Endometrial microvascular endothelial cells (primary cell): ENCODE measurements around the gene FOXK1. TPM values are rescaled to one million over a fixed set of nuclear protein-coding genes. Genes with fewer than 3 reads are reported as not detected.
"Not testable (repeated sequence)": the region's sequence is repeated elsewhere in the genome, so short reads cannot be mapped to it uniquely, and the experiment has no call there.

Experiments used
- in situ Hi-C: cut with HindIII; loops from 2 replicates; pipeline ENCODE4 v1.10.0; 2017; ENCODE audit warnings: low sequenced_read_pairs, low pct_unique_long_range_greater_than_20kb; ENCODE audit errors: inconsistent ontology term
- total RNA-seq: library from RNA; depleted of rRNA; stranded (reverse); fragments of >200 nt; gene quantifications from one replicate; pipeline ENCODE4 v1.2.3, GENCODE V29; 2015; ENCODE audit errors: inconsistent ontology term

FOXK1 gene
- 34.0 TPM for total RNA-seq

DNA sequence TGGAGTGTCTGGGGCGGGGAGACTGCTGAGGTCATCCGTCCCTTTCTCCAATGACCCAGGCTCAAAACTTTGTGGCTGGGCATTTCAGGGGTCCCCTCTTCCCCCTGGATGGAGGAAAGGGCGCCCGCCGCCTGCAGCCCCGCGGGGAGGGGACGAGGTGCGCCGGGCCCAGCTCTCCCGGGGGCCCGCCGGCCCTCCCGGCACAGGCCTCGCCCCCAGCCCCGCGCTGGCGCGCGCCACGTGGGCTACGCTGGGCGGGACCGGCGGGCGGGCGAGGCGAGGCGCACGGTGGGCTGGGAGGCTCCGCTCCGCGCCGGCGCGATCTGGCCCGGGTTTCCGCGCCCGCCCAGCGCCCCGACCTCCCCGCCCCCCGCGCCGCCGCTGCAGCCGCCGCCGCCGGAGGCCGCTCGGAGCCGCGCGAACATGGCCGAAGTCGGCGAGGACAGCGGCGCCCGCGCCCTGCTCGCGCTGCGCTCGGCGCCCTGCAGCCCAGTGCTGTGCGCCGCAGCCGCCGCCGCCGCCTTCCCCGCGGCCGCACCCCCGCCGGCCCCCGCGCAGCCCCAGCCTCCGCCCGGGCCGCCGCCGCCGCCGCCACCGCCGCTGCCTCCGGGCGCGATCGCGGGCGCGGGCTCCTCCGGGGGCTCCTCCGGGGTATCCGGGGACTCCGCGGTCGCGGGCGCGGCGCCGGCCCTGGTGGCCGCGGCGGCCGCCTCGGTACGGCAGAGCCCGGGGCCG lies at the start of gene FOXK1:
Gene FOXK1, plus strand, starts transcription at position 410 of the 735 bp plus-strand sequence. Its CDS starts 14 bp downstream, at position 424.
- in situ Hi-C loops: no loop called here

GRCh38 chr7:4633012-4633411 lies 49.1 kb upstream of the FOXK1 start:
- in situ Hi-C loops: no loop called here

DNA sequence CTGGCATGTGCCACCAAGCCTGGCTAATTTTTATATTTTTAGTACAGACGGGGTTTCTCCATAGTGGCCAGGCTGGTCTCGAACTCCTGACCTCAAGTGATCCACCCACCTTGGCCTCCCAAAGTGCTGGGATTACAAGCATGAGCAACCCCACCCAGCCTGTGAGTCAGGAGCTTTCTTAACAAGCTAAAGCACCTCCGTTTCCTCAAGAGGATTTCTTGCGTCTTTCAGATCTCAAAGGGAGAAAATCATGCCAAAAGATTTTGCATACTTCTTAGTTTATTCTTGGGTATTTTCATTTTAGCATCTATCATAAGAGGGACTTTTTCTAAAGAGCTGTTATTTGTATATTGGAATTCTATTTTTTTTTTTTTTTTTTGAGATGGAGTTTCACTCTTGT lies 47.9 kb upstream of the FOXK1 start:
- in situ Hi-C loops: no loop called here

DNA sequence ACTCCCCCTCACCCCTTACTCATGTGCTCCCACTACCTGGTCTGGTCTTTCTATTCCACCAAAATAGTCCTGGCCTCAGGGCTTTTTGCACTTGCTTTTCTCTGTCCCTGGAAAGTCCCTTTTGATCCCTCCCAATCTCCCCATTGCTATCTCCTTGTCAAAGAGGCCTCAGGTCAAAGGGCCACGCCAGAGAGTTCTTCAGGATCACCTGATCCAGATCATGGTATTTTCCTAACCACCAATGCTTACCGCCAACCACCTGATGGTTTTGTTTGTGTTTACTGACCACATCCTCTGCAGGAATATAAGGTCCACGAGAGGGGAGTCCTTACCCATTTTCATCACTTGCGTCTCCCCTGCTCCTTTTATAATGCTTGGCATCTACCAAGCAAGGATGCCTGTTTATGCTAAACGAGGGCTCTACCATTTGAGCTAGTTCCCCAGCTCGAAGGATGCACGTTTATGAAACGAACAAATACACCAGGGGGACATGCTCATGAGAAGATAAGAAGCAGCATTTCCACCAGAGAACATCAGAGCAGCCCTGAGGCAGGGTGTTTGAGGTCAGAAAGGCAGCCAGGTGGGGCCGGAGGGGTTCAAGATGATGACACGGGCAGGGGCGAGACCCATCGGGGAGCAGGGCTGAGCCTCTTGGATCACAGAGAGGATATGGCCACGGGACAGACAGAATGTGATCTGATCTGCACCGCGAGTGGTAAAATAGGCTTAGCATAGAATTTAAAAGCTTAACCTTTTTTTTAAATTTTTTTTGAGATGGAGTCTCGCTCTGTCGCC lies 43.1 kb upstream of the FOXK1 start:
- in situ Hi-C loops: no loop called here

DNA sequence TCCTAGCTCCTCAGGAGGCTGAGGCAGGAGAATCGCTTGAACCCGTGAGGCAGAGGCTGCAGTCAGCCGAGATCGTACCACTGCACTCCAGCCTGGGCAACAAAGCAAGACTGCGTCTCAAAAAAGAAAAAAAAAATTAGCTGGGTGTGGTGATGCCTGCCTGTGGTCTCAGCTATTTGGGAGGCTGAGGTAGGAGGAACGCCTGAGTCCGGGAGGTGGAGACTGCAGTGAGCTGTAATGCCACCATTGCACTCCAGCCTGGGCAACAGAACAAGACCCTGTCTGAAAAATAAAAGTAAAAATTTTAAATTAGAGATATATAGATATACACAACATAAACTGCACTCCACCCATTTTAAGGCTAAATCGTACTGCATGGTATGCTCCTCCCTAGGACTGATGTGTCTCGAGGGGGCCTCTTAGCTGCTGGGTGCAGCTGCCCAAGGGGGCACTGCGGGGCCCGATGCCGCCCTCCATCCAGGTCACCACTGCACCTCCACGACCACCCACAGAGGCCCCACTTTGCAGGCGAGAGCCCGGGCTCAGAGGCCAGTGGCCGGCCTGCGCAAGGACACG lies 40.9 kb upstream of the FOXK1 start:
- in situ Hi-C loops: no loop called here

DNA sequence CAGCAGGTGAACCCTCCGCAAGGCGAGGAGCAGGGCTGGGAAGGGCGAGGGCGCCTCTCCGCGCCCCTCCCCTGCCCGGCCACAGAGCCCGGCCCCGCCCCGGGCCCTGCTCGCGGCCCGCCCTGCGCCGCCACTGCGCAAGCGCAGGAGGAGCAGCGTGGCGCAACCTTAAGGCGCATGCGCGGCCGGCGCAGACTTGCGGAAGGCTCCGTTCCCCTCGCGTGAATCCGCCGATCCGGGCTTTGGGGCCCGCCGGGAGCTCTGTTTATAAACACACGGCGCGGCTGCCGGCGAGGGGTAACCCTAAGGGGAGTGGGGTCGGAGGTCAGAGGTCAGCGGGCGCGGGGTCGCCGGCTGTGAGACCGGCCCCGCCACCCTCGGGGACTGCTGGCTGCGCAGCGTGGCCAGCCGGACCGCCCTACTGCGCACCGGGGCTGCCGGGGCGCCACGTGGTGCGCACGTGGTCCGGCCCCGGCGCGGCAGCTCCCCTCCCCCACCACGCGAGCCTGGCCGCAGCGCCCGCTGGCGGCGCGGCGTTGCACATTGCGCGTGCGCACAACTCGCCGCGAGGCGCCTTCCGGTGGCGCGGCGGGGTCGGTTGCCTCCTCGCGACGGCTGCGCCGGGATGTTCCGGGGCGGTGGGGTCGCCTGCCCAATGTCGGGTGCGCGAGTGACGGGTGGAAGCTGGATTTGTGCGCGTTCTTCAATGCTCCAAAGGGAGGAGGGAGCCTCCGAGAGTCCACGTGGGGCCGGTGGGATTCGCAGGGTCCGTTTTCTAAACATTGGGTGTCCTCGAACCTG lies 40.2 kb upstream of the FOXK1 start:
- in situ Hi-C loops: no loop called here

- in situ Hi-C loops: no loop called here
Measured at GRCh38 chr7:4642468-4643203, 39.5 kb upstream of the FOXK1 start.

- in situ Hi-C loops: not testable (repeated sequence)
Measured at GRCh38 chr7:4643204-4643471, 39.0 kb upstream of the FOXK1 start.

DNA sequence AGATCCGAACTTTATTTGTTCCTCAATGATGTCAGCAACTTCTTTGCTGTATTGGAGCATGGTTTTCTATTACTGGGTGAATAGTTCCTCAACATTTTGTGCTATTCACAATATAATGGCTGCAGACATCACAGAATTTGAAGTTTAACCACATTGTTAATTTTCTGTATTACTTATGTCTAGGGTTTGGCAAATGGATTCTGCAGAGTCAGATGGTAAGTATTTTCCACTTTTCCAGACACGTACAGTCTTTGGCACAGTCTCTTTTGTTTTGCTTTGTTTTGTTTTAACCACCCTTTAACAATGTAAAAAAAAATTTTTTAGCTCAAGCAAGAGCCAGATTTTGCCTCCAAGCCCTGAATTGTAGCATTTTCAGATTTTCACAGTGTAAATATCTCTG lies 36.8 kb upstream of the FOXK1 start:
- in situ Hi-C loops: no loop called here

DNA sequence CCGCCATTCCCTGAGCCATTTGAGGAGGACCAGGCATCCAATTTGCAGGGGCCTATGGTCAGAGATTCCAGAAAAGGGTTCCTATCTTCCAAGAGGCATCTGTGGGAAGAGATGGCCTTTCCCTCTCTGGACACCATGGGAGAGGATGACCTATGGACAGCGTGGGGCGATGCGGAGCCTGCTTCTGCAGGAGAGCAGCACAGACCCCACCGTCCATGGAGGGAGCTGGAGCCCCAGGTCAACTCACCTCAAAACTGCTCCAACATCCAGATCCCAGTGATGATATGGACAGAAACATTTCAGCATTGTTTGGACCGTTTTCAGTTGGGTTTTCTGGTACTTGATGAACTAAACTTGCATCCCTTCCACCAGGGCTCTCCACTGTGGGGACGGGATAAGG lies 34.0 kb upstream of the FOXK1 start:
- in situ Hi-C loops: no loop called here

DNA sequence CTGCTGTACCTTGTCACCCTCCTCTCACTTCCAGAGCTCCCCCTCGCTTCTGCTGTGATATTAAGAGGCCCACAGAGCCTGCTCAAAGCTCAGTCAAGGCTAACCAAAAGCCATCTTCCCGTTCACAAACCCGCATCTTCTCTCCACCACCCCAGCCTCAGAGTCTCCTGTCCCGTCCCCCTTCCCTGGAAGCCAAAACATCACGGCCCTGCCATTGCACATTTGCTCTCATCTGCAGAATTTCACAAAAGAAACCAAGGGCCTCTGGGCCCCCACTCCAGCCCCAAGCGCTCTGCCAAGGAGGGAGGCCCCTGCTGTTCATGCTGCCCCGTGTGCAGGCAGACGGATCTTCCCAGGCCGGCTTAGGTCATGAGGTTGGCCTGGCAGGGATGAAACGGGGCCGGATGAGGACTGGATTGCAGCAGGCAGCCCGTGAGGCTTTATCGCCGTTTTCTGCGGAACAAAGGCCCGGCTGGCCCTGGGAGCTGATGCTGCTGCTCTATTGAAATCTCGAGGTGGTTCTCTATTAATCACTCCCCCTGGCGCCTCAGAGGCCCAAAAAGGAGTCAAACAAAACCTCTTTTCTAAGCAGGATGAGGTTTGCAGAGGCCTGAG lies 31.6 kb upstream of the FOXK1 start:
- in situ Hi-C loops: no loop called here

- in situ Hi-C loops: no loop called here
Measured at GRCh38 chr7:4653771-4654170, 28.3 kb upstream of the FOXK1 start.

- in situ Hi-C loops: no loop called here
Measured at GRCh38 chr7:4655311-4655710, 26.8 kb upstream of the FOXK1 start.

DNA sequence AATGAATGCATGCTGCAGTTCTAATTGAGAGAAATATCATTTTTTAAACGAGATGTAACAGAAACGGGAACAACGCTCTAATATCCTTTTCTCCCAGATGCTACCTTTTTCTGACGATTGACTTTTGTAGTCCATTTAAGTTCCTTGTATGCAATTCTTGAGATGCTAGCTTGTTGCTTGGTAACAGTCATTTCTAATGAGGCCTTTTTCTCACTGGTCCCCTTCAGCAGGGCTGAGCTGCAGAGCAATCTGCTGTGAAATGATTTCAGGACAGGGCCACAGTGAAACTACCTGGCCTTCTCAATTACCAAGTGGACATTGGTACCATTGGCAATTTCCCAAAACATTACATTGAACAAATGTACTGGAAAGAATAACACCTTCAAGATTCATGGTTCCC lies 26.2 kb upstream of the FOXK1 start:
- in situ Hi-C loops: no loop called here

DNA sequence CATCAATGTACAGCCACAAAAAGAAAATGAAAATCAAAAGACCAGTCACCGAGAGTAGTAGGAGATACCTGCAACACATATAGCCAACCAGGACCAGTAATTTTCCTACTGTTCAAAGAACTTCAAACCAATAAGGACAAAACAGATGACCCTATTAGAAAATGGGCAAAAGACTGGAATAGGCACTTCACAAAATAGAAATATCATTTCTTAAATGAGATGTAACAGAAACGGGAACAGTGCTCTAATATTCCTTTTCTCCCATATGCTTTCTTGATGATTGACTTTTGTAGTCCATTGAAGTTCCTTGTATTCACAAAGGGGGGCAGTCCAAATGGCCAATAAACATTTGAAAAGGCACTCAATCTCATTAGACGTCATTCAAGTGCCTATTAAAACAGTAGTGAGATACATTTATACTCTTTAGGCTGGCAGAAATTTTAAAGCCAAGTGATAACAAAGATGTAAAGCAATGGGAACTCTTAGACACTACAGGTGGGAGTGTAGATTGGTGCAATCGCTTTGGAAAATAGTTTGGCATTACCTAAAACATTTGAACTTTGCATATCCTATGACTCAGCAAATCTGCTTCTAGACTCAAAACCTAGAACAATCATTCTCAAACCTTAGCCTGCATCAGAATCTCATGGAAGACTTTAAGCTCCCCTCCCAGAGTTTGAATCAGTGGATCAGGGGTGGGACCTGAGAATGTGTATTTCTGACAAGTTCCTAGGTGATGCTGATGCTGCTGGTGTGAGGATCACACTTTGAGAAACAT lies 24.3 kb upstream of the FOXK1 start:
- in situ Hi-C loops: no loop called here

DNA sequence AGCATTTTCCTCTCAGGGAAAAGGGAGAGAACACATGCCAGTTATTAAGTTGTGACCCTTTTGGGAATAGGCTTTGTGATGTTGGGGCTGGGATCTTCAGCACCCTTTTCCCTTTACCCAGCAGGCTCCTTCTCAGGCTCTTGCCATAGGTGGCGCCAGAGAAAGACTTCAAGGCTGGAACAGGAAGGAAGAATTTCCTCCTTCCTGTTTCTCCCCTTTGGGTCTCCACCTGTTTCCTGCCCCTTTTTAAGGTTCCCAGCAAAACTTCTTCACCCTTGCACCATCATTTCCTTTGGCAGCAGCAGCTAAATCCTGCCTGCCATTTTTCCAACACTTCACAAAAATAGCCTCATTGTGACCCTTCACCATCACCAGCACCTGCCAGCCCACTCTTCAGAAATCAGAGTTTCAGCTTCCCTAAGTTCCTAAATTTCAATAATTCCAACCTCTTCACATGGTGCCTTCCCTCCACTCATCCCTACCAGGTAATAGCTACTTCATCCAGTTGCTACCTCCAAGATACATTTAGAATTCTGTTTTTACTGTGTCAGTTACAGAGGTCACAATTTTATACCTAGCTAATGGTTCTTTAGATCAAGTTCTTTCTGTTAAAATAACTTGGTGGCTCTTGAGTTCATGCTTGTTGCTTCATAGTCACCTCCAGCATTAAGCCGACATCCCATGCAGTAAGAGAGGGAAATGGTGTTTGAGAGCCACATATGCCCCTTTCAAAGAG lies 22.4 kb upstream of the FOXK1 start:
- in situ Hi-C loops: no loop called here

DNA sequence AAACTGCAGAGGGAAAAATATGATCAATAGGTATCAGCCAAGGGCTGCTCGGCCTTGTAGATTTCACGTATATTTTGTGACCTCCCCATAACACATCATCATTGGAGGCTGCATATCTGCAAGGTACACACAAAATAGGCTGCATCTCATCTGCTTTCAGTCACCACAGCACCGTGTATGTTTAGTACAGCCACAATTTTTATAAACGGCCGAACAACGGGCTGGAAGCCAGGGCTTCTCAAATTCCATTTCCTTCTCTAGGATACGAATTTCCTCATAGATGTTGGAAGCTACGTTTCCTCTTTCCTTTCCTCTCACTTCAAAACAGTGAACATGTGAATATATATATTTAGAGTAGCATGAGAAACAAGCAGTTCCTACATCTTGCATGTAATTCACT lies 20.2 kb upstream of the FOXK1 start:
- in situ Hi-C loops: no loop called here
